AG04449 (cell line): ENCODE data around the gene PHLDB1.

Source experiments
- CTCF ChIA-PET: fragments of 350-600 bp; formaldehyde crosslinking; extraction: SDS; loops from one replicate; lab custom pipeline; 2021; ENCODE audit warnings: antibody characterized with exemption; lab: Yijun Ruan, JAX
- POLR2A ChIA-PET: fragments of 400-600, 350-600 bp; formaldehyde crosslinking; extraction: SDS; loops from one replicate; lab custom pipeline; 2020; ENCODE audit warnings: antibody characterized with exemption, inconsistent platforms; lab: Yijun Ruan, JAX
- DNase-seq: peaks from one replicate; pipeline ENCODE4 v3.0.0-alpha.2; 2010; ENCODE audit warnings: low read depth, low spot score
- H3K4me3 ChIP-seq: 2 replicates; pipeline ENCODE4 v1.5.1; 2011; ENCODE audit warnings: low read depth, mild to moderate bottlenecking, control low read depth, low read length
- TF ChIP-seq, protein P1 (sequence below): IDR thresholded peaks from one replicate; pipeline ENCODE4 v1.5.1; 2011; ENCODE audit warnings: mild to moderate bottlenecking, moderate library complexity, low read length, control low read depth, inconsistent platforms; ENCODE audit not compliant: insufficient read depth; ENCODE audit errors: missing control alignments

PHLDB1 gene

DNA sequence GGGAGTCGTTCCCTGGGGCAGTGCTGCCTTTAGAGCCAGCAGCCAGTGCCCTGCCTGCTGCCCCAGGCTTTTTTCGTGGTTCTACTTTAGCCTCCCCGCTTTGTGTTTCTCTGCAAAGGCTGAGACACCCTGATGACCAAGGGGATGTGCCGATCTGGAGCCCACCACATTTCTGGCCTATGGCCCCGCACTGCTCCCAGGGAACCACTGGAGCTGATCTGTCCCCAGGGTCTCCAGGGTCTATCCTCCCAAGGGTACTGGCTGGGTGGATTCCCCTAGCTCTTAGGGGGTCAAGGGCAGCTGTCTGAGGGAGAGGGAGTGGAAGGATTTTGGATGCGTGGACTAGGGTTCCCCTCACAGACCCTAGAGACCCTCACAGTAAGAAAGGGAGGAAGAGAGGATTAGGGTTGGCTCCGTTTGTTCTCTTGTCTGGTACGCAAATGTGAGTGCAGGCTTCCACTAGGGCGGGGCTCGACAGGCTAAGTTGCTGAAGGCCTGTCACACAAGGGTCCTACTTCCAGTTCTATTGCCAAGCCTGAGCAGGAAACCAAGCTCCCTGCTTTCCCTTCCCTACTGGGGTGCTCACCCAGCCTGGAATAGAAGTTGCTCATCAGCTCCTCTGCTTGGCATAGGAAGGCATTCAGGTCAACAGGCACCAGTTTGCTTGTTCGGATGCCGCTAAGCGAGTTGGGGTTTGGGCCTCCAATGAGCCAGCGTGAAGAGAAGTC, 52.7 kb downstream of the PHLDB1 start:
- ChIA-PET CTCF (interaction anchor here (0.8 to 8.6 kb wide), 26 partner anchors 9 to 296 kb away, joined by 3 to 75 read pairs (median 5); partner anchors contain the start of genes DDX6, PHLDB1, TREH and UPK2), POLR2A (no interaction called here)
- no peak for DNase-seq
- no peak overlapping the region for H3K4me3 ChIP-seq
- TF ChIP-seq, protein P1, sequence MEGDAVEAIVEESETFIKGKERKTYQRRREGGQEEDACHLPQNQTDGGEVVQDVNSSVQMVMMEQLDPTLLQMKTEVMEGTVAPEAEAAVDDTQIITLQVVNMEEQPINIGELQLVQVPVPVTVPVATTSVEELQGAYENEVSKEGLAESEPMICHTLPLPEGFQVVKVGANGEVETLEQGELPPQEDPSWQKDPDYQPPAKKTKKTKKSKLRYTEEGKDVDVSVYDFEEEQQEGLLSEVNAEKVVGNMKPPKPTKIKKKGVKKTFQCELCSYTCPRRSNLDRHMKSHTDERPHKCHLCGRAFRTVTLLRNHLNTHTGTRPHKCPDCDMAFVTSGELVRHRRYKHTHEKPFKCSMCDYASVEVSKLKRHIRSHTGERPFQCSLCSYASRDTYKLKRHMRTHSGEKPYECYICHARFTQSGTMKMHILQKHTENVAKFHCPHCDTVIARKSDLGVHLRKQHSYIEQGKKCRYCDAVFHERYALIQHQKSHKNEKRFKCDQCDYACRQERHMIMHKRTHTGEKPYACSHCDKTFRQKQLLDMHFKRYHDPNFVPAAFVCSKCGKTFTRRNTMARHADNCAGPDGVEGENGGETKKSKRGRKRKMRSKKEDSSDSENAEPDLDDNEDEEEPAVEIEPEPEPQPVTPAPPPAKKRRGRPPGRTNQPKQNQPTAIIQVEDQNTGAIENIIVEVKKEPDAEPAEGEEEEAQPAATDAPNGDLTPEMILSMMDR = no peak

DNA sequence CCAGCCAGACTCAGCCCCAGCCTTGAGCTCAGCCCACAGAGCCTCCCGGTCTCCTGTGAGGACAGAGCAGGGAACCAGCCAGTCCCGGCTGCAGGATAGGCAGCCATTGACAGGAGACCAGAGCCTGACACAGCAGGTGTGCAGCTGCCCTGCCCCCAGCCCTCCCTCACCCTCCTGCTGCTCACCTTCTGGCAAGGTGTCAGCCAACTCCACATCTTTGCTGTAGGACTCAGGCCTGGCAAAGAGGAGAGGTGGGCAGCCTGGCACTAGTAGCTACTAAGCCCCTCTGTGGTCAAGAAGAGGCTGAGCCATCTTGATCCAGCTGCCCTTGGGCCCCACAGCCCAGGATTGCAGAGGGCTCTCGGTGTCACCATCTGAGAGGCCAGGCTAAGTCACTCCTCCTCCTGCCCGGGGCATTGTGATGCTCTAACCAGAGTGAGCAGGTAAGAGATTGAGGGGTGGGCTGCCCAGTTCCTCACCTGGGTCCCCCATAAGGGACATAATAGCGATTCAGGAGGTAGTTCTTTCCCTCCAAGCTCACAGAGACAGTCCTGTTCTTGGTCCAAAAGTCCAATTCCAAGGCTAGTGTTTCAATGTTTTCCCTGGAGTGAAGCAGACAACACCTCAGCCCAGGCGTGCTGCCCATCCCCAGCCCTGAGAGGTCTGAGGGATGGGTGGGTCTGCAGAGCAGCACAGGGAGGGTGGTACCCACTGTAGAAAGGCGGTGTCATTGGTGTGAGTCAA, 53.4 kb downstream of the PHLDB1 start:
- ChIA-PET CTCF (interaction anchor here (0.8 to 8.6 kb wide), 24 partner anchors 9 to 295 kb away, joined by 3 to 75 read pairs (median 5); partner anchors contain the start of genes DDX6, PHLDB1, TREH and UPK2), POLR2A (interaction anchor here (0.7 kb wide), 1 partner anchor 54 kb away, joined by 4 read pairs; the partner anchor contains the start of gene PHLDB1)
- TF ChIP-seq, protein P1 = no peak
- H3K4me3 ChIP-seq = no peak overlapping the region
- no peak for DNase-seq

DNA sequence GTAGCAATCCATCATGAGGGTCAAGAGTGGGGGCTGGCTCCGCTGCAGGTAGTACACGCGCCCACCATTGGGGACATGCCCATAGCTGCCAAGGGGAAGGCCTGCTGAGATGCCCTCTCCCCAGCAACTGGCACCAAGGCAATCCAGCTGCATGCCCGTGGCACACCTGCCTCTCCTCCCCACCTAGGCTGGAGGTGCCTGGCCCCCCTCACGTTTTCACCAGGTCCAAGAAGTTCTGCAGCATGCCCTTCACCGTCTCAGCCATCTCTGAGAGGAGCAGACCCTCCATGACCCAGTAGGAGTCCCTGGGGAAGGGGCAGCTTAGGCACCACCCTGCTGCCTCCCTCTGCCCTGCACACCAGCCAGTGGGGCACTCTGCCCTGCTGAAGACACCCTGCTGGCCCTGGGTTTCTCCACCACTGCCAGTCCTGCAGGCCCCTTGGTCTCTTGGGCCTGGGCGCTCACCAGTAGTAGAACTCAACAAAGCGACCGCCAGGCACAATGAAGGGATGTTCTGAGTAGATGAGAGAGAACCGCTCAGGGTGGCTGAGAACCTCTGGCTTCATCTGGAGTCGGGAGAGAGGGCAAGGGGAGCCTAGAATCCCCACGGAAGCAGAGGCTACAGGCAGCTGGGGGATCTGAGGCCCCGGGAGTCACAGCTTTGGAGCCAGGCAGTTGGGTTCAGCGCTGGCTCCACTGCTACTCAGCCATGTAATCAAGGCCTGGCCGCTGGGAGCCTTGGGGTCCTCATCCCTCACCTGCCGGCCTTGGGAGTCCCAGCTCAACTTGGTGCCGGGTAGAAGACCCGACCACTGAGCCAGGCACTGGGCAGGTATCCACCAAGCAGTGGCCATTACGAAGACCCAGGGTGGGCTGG, 54.2 kb downstream of the PHLDB1 start:
- DNase-seq = no peak
- POLR2A ChIA-PET = interaction anchor here (0.7 kb wide), 1 partner anchor 54 kb away, joined by 4 read pairs; the partner anchor contains the start of gene PHLDB1
- no peak overlapping the region for H3K4me3 ChIP-seq
- TF ChIP-seq, protein P1 = no peak
- CTCF ChIA-PET = interaction anchor here (0.7 to 8.6 kb wide), 12 partner anchors 9 to 294 kb away, joined by 3 to 75 read pairs (median 11); partner anchors contain the start of genes PHLDB1 and UPK2

- TF ChIP-seq, protein P1 = no peak
- H3K4me3 ChIP-seq = no peak overlapping the region
- POLR2A ChIA-PET = interaction anchor here (0.6 to 0.8 kb wide), 2 partner anchors 54 to 273 kb away, joined by 3 to 5 read pairs; no protein-coding TSS in a partner anchor
- no peak for DNase-seq
- CTCF ChIA-PET = interaction anchor here (0.7 to 8.6 kb wide), 8 partner anchors 10 to 293 kb away, joined by 3 to 75 read pairs (median 4); partner anchors contain the start of gene UPK2
Measured at GRCh38 chr11:118662401-118663271, 55.2 kb downstream of the PHLDB1 start.

- H3K4me3 ChIP-seq = no peak overlapping the region
- TF ChIP-seq, protein P1 = no peak
- ChIA-PET POLR2A (interaction anchor here (0.8 kb wide), 1 partner anchor 55 kb away, joined by 5 read pairs; no protein-coding TSS in a partner anchor), CTCF (interaction anchor here (1.1 to 8.6 kb wide), 5 partner anchors 9 to 292 kb away, joined by 3 to 75 read pairs (median 5); partner anchors contain the start of gene UPK2)
- no peak for DNase-seq
Measured at GRCh38 chr11:118663381-118663780, 56.0 kb downstream of the PHLDB1 start.
